Measurements from ENCODE around the gene SND1.

Gene SND1

DNA sequence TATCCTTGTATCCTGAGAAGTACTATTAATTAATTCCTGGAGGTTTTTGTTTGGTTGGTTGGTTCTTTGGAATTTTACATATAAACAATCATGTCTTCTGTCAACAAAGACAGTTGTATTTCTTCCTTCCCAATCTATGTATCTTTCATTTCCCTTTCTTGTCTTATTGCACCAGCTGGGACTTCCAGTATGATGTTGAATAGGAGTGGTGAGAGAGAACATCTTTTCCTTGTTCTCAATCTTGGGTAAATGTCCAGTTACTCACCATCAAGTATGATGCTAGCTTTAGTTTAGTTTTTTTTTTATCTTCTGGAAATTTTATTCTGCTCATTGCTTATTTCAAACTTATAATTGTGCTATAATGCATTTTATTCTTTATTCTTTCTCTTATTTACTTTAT, 26.7 kb upstream of the SND1 start:
- Histone ChIP-seq H3K27ac (ENCODE audit: low read depth, low read length) (no peak overlapping the region), H3K9me3 (ENCODE audit: control insufficient read depth in 1 of 2, low read length in 2 of 2) (no peaks in the 10 kb centered on the region), H3K36me3 (ENCODE audit: control insufficient read depth in 1 of 2, insufficient read depth in 2 of 2, low read length in 2 of 2) (no peaks in the 10 kb centered on the region), H3K27me3 (ENCODE audit: control insufficient read depth in 1 of 2, insufficient read depth in 2 of 2, low read length in 2 of 2) (peaks cover under 1 to 5% of the 10 kb centered on the region in 2 donors), H3K9ac (ENCODE audit: low read depth in 1 of 2, low read length in 2 of 2) (no peak overlapping the region), H3K4me1 (ENCODE audit: control insufficient read depth in 1 of 2, insufficient read depth in 2 of 2, low read length in 2 of 2) (peaks cover 4 to 5% of the 10 kb centered on the region in 2 donors), H3K4me3 (ENCODE audit: low read depth in 1 of 2, low read length in 2 of 2) (no peak overlapping the region)

GRCh38 chr7:127628445-127628844, 23.5 kb upstream of the SND1 start:
- H3K4me3 ChIP-seq (ENCODE audit: low read depth in 1 of 2, low read length in 2 of 2): no peak overlapping the region

DNA sequence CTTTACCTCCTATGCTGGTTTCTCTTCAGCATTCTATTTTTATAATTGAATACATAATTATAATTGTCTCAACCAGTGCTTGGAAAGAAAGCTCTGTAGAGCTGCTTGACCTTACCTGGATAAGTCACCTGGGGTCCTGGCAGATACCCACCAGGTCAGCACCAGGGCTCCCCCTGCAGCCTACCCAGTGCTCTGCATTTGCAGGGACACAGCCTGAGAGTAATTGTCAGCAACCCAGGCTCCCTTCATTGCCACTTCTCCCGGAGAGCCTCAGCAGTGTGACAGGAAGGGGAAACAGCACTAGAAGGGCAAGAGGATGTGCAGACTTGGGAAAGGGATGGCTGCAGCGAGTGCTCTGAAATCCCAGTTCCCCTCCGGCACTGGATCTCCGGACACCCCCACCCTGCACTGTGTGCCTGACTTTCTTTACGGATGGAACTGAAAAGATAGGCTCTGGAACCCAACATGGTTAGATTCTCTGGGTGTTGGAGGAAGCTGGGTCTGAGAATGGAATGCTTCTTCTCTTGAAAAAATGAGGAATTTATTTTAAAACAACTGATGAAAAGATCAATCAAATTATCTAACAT, 22.6 kb upstream of the SND1 start:
- Histone ChIP-seq H3K27me3 (ENCODE audit: control insufficient read depth in 1 of 2, insufficient read depth in 2 of 2, low read length in 2 of 2) (no peaks in the 10 kb centered on the region), H3K27ac (ENCODE audit: low read depth, low read length) (no peak overlapping the region), H3K4me1 (ENCODE audit: control insufficient read depth in 1 of 2, insufficient read depth in 2 of 2, low read length in 2 of 2) (peaks cover 4 to 5% of the 10 kb centered on the region in 2 donors), H3K9ac (ENCODE audit: low read depth in 1 of 2, low read length in 2 of 2) (no peak overlapping the region), H3K4me3 (ENCODE audit: low read depth in 1 of 2, low read length in 2 of 2) (no peak overlapping the region), H3K36me3 (ENCODE audit: control insufficient read depth in 1 of 2, insufficient read depth in 2 of 2, low read length in 2 of 2) (no peaks in the 10 kb centered on the region), H3K9me3 (ENCODE audit: control insufficient read depth in 1 of 2, low read length in 2 of 2) (no peaks in the 10 kb centered on the region)

More at GRCh38 chr7:127628445-127628844, 23.5 kb upstream of the SND1 start:
- Histone ChIP-seq H3K27me3 (ENCODE audit: control insufficient read depth in 1 of 2, insufficient read depth in 2 of 2, low read length in 2 of 2) (no peaks in the 10 kb centered on the region), H3K9ac (ENCODE audit: low read depth in 1 of 2, low read length in 2 of 2) (no peak overlapping the region), H3K36me3 (ENCODE audit: control insufficient read depth in 1 of 2, insufficient read depth in 2 of 2, low read length in 2 of 2) (no peaks in the 10 kb centered on the region), H3K27ac (ENCODE audit: low read depth, low read length) (no peak overlapping the region), H3K9me3 (ENCODE audit: control insufficient read depth in 1 of 2, low read length in 2 of 2) (no peaks in the 10 kb centered on the region), H3K4me1 (ENCODE audit: control insufficient read depth in 1 of 2, insufficient read depth in 2 of 2, low read length in 2 of 2) (peaks cover 4 to 5% of the 10 kb centered on the region in 2 donors)

GRCh38 chr7:127632276-127632910, 19.6 kb upstream of the SND1 start:
- H3K36me3 ChIP-seq (ENCODE audit: control insufficient read depth in 1 of 2, insufficient read depth in 2 of 2, low read length in 2 of 2): no peaks in the 10 kb centered on the region
- no peak overlapping the region for H3K27ac ChIP-seq (ENCODE audit: low read depth, low read length)
- no peak overlapping the region for H3K4me3 ChIP-seq (ENCODE audit: low read depth in 1 of 2, low read length in 2 of 2)

DNA sequence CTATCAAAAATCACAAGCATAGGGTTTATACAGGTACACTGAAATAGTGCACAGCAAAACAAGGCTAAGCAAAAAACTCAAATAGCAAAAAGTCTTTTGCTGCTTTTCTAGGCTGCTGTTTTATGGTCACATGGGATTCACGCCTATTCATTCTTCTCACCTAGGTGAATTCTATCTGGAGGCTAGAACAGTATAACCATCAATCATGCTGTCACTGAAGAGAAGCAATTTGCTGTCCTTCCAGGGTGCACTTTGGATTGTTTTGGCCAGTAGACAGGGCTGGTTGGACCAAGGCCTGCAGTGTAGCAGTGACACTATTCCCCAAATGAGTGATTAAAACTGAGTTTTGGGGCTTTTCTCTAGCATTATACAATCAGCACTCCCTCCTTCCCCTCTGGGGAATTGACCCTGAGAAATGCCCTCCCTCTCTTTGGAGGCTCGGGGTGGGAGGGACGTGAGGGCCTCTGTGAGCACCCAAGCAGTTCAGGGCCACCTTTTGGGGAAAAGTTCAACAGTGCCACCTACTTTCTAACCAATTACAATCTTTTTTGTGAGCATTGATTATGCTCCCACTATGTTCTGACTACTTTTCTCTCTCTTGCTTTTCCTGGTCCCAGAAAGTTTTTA, 16.2 kb upstream of the SND1 start:
- Histone ChIP-seq H3K36me3 (ENCODE audit: control insufficient read depth in 1 of 2, insufficient read depth in 2 of 2, low read length in 2 of 2) (no peaks in the 10 kb centered on the region), H3K27ac (ENCODE audit: low read depth, low read length) (no peak overlapping the region), H3K9ac (ENCODE audit: low read depth in 1 of 2, low read length in 2 of 2) (no peak overlapping the region), H3K4me3 (ENCODE audit: low read depth in 1 of 2, low read length in 2 of 2) (no peak overlapping the region), H3K9me3 (ENCODE audit: control insufficient read depth in 1 of 2, low read length in 2 of 2) (no peaks in the 10 kb centered on the region), H3K27me3 (ENCODE audit: control insufficient read depth in 1 of 2, insufficient read depth in 2 of 2, low read length in 2 of 2) (no peaks in the 10 kb centered on the region), H3K4me1 (ENCODE audit: control insufficient read depth in 1 of 2, insufficient read depth in 2 of 2, low read length in 2 of 2) (peaks cover 4 to 5% of the 10 kb centered on the region in 2 donors)

More at GRCh38 chr7:127632276-127632910, 19.6 kb upstream of the SND1 start:
- Histone ChIP-seq H3K9me3 (ENCODE audit: control insufficient read depth in 1 of 2, low read length in 2 of 2) (no peaks in the 10 kb centered on the region), H3K27me3 (ENCODE audit: control insufficient read depth in 1 of 2, insufficient read depth in 2 of 2, low read length in 2 of 2) (no peaks in the 10 kb centered on the region), H3K9ac (ENCODE audit: low read depth in 1 of 2, low read length in 2 of 2) (no peak overlapping the region), H3K4me1 (ENCODE audit: control insufficient read depth in 1 of 2, insufficient read depth in 2 of 2, low read length in 2 of 2) (peaks cover 9 to 10% of the 10 kb centered on the region in 2 donors)

GRCh38 chr7:127638197-127638596, 13.8 kb upstream of the SND1 start:
- H3K36me3 ChIP-seq (ENCODE audit: control insufficient read depth in 1 of 2, insufficient read depth in 2 of 2, low read length in 2 of 2): no peaks in the 10 kb centered on the region
- H3K9ac ChIP-seq (ENCODE audit: low read depth in 1 of 2, low read length in 2 of 2): no peak overlapping the region
- H3K4me1 ChIP-seq (ENCODE audit: control insufficient read depth in 1 of 2, insufficient read depth in 2 of 2, low read length in 2 of 2): peaks cover 4 to 5% of the 10 kb centered on the region in 2 donors
- H3K27me3 ChIP-seq (ENCODE audit: control insufficient read depth in 1 of 2, insufficient read depth in 2 of 2, low read length in 2 of 2): no peaks in the 10 kb centered on the region
- no peak overlapping the region for H3K4me3 ChIP-seq (ENCODE audit: low read depth in 1 of 2, low read length in 2 of 2)
- no peaks in the 10 kb centered on the region for H3K9me3 ChIP-seq (ENCODE audit: control insufficient read depth in 1 of 2, low read length in 2 of 2)
- no peak overlapping the region for H3K27ac ChIP-seq (ENCODE audit: low read depth, low read length)

DNA sequence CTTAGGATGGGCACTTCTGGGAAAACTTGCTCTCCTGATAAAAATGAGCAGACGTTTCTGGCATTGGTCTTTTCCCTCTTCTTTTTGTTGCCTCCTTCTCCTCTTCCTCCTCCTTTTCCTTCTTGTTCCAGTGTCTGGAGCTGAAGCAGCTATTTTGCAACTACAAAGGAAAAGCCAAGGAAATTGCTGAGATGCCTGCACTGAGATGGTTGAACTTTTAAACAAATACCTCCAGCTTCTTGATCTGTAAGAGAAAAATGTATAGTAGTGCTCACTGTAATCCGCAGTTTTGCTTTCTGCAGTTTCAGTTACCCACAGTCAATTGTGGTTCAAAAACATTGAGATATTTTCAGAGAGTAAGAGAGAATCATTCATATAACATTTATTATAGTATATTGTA, 7.5 kb upstream of the SND1 start:
- no peaks in the 10 kb centered on the region for H3K27me3 ChIP-seq (ENCODE audit: control insufficient read depth in 1 of 2, insufficient read depth in 2 of 2, low read length in 2 of 2)
- H3K4me1 ChIP-seq (ENCODE audit: control insufficient read depth in 1 of 2, insufficient read depth in 2 of 2, low read length in 2 of 2): no peaks in the 10 kb centered on the region
- H3K9me3 ChIP-seq (ENCODE audit: control insufficient read depth in 1 of 2, low read length in 2 of 2): no peaks in the 10 kb centered on the region
- H3K36me3 ChIP-seq (ENCODE audit: control insufficient read depth in 1 of 2, insufficient read depth in 2 of 2, low read length in 2 of 2): no peaks in the 10 kb centered on the region
- H3K9ac ChIP-seq (ENCODE audit: low read depth in 1 of 2, low read length in 2 of 2): no peak overlapping the region
- H3K4me3 ChIP-seq (ENCODE audit: low read depth in 1 of 2, low read length in 2 of 2): no peak overlapping the region
- no peak overlapping the region for H3K27ac ChIP-seq (ENCODE audit: low read depth, low read length)

DNA sequence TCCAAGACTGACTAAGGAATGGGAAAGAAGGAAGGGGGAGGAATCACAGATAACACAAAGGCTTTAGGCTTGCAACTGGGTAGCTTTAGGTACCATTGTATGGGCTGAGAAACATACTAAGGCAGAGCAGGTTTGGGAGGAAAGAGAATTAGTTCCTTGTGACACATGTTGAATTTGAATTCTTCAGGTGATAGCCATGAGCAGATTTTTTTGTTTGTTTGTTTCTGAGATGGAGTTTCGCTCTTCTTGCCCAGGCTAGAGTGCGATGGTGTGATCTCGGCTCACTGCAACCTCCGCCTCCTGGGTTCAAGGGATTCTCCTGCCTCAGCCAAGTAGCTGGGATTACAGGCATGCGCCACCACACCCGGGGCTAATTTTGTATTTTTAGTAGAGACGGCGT, 4.4 kb upstream of the SND1 start:
- Histone ChIP-seq H3K9me3 (ENCODE audit: control insufficient read depth in 1 of 2, low read length in 2 of 2) (no peaks in the 10 kb centered on the region), H3K27ac (ENCODE audit: low read depth, low read length) (no peak overlapping the region), H3K36me3 (ENCODE audit: control insufficient read depth in 1 of 2, insufficient read depth in 2 of 2, low read length in 2 of 2) (no peaks in the 10 kb centered on the region), H3K4me3 (ENCODE audit: low read depth in 1 of 2, low read length in 2 of 2) (no peak overlapping the region), H3K27me3 (ENCODE audit: control insufficient read depth in 1 of 2, insufficient read depth in 2 of 2, low read length in 2 of 2) (no peaks in the 10 kb centered on the region), H3K9ac (ENCODE audit: low read depth in 1 of 2, low read length in 2 of 2) (no peak overlapping the region), H3K4me1 (ENCODE audit: control insufficient read depth in 1 of 2, insufficient read depth in 2 of 2, low read length in 2 of 2) (peaks cover 4 to 6% of the 10 kb centered on the region in 2 donors)

DNA sequence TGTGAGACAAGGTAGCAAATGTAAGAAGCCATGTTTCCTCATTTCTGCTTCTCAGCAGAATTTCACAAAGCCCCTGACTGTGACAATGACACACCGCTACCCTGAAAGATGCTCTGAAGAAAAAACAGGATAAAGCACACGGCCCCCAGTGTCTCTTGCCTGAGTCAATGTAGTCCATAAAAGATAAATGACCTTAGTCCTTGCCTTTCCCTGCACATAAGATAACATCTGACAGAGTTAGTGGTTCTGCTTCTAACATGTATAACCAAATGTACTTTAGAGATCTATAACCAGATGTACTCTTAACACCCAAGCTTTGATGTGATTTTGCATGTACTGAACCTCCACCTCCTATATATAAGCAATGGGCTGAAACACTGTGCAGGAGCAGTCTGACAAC, 3.0 kb upstream of the SND1 start:
- H3K4me3 ChIP-seq (ENCODE audit: low read depth in 1 of 2, low read length in 2 of 2): no peak overlapping the region
- H3K27ac ChIP-seq (ENCODE audit: low read depth, low read length): no peak overlapping the region
- H3K9me3 ChIP-seq (ENCODE audit: control insufficient read depth in 1 of 2, low read length in 2 of 2): no peaks in the 10 kb centered on the region
- H3K9ac ChIP-seq (ENCODE audit: low read depth in 1 of 2, low read length in 2 of 2): no peak overlapping the region
- peaks cover 16 to 17% of the 10 kb centered on the region in 2 donors for H3K4me1 ChIP-seq (ENCODE audit: control insufficient read depth in 1 of 2, insufficient read depth in 2 of 2, low read length in 2 of 2)
- H3K27me3 ChIP-seq (ENCODE audit: control insufficient read depth in 1 of 2, insufficient read depth in 2 of 2, low read length in 2 of 2): no peaks in the 10 kb centered on the region
- H3K36me3 ChIP-seq (ENCODE audit: control insufficient read depth in 1 of 2, insufficient read depth in 2 of 2, low read length in 2 of 2): no peaks in the 10 kb centered on the region

GRCh38 chr7:127650847-127651555, 993 bp upstream of the SND1 start:
- H3K36me3 ChIP-seq (ENCODE audit: control insufficient read depth in 1 of 2, insufficient read depth in 2 of 2, low read length in 2 of 2): peaks cover 0 to 3% of the 10 kb centered on the region in 2 donors
- peak overlapping the region; percentile 91 for H3K27ac ChIP-seq (ENCODE audit: low read depth, low read length)
- no peaks in the 10 kb centered on the region for H3K27me3 ChIP-seq (ENCODE audit: control insufficient read depth in 1 of 2, insufficient read depth in 2 of 2, low read length in 2 of 2)
- H3K9ac ChIP-seq (ENCODE audit: low read depth in 1 of 2, low read length in 2 of 2): peak overlapping the region; percentile 89 to 91
- peaks cover 24 to 28% of the 10 kb centered on the region in 2 donors for H3K4me1 ChIP-seq (ENCODE audit: control insufficient read depth in 1 of 2, insufficient read depth in 2 of 2, low read length in 2 of 2)
- peak overlapping the region; percentile 77 to 87 for H3K4me3 ChIP-seq (ENCODE audit: low read depth in 1 of 2, low read length in 2 of 2)
- H3K9me3 ChIP-seq (ENCODE audit: control insufficient read depth in 1 of 2, low read length in 2 of 2): no peaks in the 10 kb centered on the region

Measured in duodenal mucosa (tissue), 2 donors.